Uterus (tissue), 4 donors: ENCODE data around the gene SH2B3. TPM values are rescaled to one million over a fixed set of nuclear protein-coding genes. Genes with fewer than 3 reads are reported as not detected.

Experiments used
- DNase-seq, 2 donors: peaks; one replicate each; pipeline ENCODE4 v3.0.0-alpha.2; 2019 to 2020
- H3K27ac ChIP-seq, 2 donors: fragments of 200-600 bp; sonication (generic); 1 replicate in 1 of 2; 2 replicates in 1 of 2; pipeline ENCODE4 v1.5.1; 2016 to 2018
- H3K27me3 ChIP-seq, 2 donors: fragments of 200-600 bp; sonication (generic); one replicate each; pipeline ENCODE4 v1.5.1; 2018 to 2019; ENCODE audit warnings: control low read depth in 1 of 2
- H3K36me3 ChIP-seq, 2 donors: fragments of 200-600 bp; sonication (generic); one replicate each; pipeline ENCODE4 v1.5.1; 2019; ENCODE audit warnings: control low read depth in 1 of 2
- H3K4me1 ChIP-seq, 2 donors: fragments of 200-600 bp; sonication (generic); one replicate each; pipeline ENCODE4 v1.5.1; 2018 to 2019; ENCODE audit warnings: control low read depth in 1 of 2
- H3K4me3 ChIP-seq, 2 donors: fragments of 200-600 bp; sonication (generic); 1 replicate in 1 of 2; 2 replicates in 1 of 2; pipeline ENCODE4 v1.5.1; 2018 to 2019; ENCODE audit warnings: mild to moderate bottlenecking in 1 of 2
- H3K9me3 ChIP-seq, 2 donors: fragments of 200-600 bp; sonication (generic); one replicate each; pipeline ENCODE4 v1.5.1; 2019; ENCODE audit warnings: control low read depth in 1 of 2
- POLR2A ChIP-seq, 2 donors: fragments of 450-650 bp; IDR thresholded peaks; one replicate each; pipeline ENCODE4 v1.6.1; 2016; ENCODE audit warnings: antibody characterized with exemption in 2 of 2, mild to moderate bottlenecking in 1 of 2, moderate library complexity in 1 of 2
- intact Hi-C: fragments of 100-400 bp; cut with DNase I; formaldehyde crosslinking; loops from one replicate; pipeline ENCODE4 v1.15.1; 2023; ENCODE audit warnings: low total_unique reads
- total RNA-seq, 4 donors: library from RNA; depleted of rRNA in 3 of 4; stranded (reverse); fragments of >200 nt in 3 of 4; gene quantifications; one replicate each; pipeline versions ENCODE4 v1.1.0 to v1.2.4, GENCODE V29; 2014 to 2023
- TF ChIP-seq, protein P1 (sequence below), 4 experiments: fragments of 200-600 bp in 2 of 4; fragments of 450-650 bp in 2 of 4; sonication (generic) in 2 of 4; IDR thresholded peaks; one replicate each; pipeline ENCODE4 v1.5.1; 2016 to 2019; ENCODE audit warnings: antibody characterized with exemption in 4 of 4, mild to moderate bottlenecking in 2 of 4, moderate library complexity in 1 of 4
- donor health status: DM: yes; HTN: yes; CAD: no.

SH2B3 gene
- total RNA-seq, 4 donors from 2014 or later: 11.8 to 31.3 (median 21.8) TPM

- H3K4me1 ChIP-seq: peaks cover 0 to 2% of the 10 kb centered on the region in 2 donors
- H3K27ac ChIP-seq: no peak overlapping the region
- H3K9me3 ChIP-seq: no peaks in the 10 kb centered on the region
- DNase-seq: no peak
- no peak overlapping the region for H3K4me3 ChIP-seq
- H3K27me3 ChIP-seq: no peaks in the 10 kb centered on the region
- H3K36me3 ChIP-seq: no peaks in the 10 kb centered on the region
- TF ChIP-seq, protein P1, sequence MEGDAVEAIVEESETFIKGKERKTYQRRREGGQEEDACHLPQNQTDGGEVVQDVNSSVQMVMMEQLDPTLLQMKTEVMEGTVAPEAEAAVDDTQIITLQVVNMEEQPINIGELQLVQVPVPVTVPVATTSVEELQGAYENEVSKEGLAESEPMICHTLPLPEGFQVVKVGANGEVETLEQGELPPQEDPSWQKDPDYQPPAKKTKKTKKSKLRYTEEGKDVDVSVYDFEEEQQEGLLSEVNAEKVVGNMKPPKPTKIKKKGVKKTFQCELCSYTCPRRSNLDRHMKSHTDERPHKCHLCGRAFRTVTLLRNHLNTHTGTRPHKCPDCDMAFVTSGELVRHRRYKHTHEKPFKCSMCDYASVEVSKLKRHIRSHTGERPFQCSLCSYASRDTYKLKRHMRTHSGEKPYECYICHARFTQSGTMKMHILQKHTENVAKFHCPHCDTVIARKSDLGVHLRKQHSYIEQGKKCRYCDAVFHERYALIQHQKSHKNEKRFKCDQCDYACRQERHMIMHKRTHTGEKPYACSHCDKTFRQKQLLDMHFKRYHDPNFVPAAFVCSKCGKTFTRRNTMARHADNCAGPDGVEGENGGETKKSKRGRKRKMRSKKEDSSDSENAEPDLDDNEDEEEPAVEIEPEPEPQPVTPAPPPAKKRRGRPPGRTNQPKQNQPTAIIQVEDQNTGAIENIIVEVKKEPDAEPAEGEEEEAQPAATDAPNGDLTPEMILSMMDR (IDR thresholded peaks at IDR 0.05): no peak
- no peak for TF ChIP-seq POLR2A (IDR thresholded peaks at IDR 0.05)
- intact Hi-C loops: no loop called here
Observed at GRCh38 chr12:111414711-111415252, 9.1 kb downstream of the SH2B3 start.

GRCh38 chr12:111417290-111417689 lies 11.6 kb downstream of the SH2B3 start:
- DNase-seq: no peak
- no peak overlapping the region for H3K4me3 ChIP-seq
- H3K9me3 ChIP-seq: no peaks in the 10 kb centered on the region
- no peaks in the 10 kb centered on the region for H3K4me1 ChIP-seq
- H3K27me3 ChIP-seq: no peaks in the 10 kb centered on the region
- intact Hi-C loops: no loop called here
- no peaks in the 10 kb centered on the region for H3K36me3 ChIP-seq
- no peak for TF ChIP-seq POLR2A (IDR thresholded peaks at IDR 0.05)
- TF ChIP-seq, protein P1 (IDR thresholded peaks at IDR 0.05): no peak
- no peak overlapping the region for H3K27ac ChIP-seq

- no peak for DNase-seq
- TF ChIP-seq, protein P1 (IDR thresholded peaks at IDR 0.05): no peak
- intact Hi-C loops: no loop called here
- Histone ChIP-seq H3K36me3 (no peaks in the 10 kb centered on the region), H3K27me3 (no peaks in the 10 kb centered on the region), H3K4me1 (no peaks in the 10 kb centered on the region), H3K4me3 (no peak overlapping the region), H3K9me3 (no peaks in the 10 kb centered on the region), H3K27ac (no peak overlapping the region)
Observed at GRCh38 chr12:111417784-111418593, 12.3 kb downstream of the SH2B3 start.

DNA sequence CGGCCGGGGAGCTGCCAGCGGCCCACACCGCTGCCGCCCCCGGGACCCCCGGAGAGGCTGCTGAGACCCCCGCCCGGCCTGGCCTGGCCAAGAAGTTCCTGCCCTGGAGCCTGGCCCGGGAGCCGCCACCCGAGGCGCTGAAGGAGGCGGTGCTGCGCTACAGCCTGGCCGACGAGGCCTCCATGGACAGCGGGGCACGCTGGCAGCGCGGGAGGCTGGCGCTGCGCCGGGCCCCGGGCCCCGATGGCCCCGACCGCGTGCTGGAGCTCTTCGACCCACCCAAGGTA lies 12.8 kb downstream of the SH2B3 start:
- intact Hi-C loops: no loop called here
- Histone ChIP-seq H3K27ac (no peak overlapping the region), H3K9me3 (no peaks in the 10 kb centered on the region), H3K27me3 (no peaks in the 10 kb centered on the region), H3K4me1 (no peaks in the 10 kb centered on the region), H3K36me3 (no peaks in the 10 kb centered on the region), H3K4me3 (no peak overlapping the region)
- no peak for DNase-seq
- TF ChIP-seq, protein P1 (IDR thresholded peaks at IDR 0.05): no peak
- TF ChIP-seq POLR2A (IDR thresholded peaks at IDR 0.05): no peak

GRCh38 chr12:111419784-111420183 lies 14.1 kb downstream of the SH2B3 start:
- no peaks in the 10 kb centered on the region for H3K27me3 ChIP-seq
- no peak overlapping the region for H3K27ac ChIP-seq
- intact Hi-C loops: no loop called here
- DNase-seq: no peak
- H3K9me3 ChIP-seq: no peaks in the 10 kb centered on the region
- no peaks in the 10 kb centered on the region for H3K4me1 ChIP-seq
- TF ChIP-seq, protein P1 (IDR thresholded peaks at IDR 0.05): no peak
- no peak for TF ChIP-seq POLR2A (IDR thresholded peaks at IDR 0.05)
- no peak overlapping the region for H3K4me3 ChIP-seq
- H3K36me3 ChIP-seq: no peaks in the 10 kb centered on the region
